Activated naive CD4-positive, alpha-beta T cell treated with anti-CD3 and anti-CD28 coated beads, Interleukin-2, amount 50 U/mL, for 24 hours (primary cell): Measurements from ENCODE around the gene GRM8.

Experiments
- H3K27ac Mint-ChIP-seq: one replicate; pipeline ENCODE4 v1.8.0; 2021; ENCODE audit warnings: mild to moderate bottlenecking, mixed read lengths
- H3K27me3 Mint-ChIP-seq: one replicate; pipeline ENCODE4 v1.8.0; 2021; ENCODE audit warnings: mixed read lengths
- H3K36me3 Mint-ChIP-seq: one replicate; pipeline ENCODE4 v1.8.0; 2021; ENCODE audit warnings: mixed read lengths
- H3K4me1 Mint-ChIP-seq: one replicate; pipeline ENCODE4 v1.8.0; 2021; ENCODE audit warnings: mixed read lengths
- H3K4me3 Mint-ChIP-seq: one replicate; pipeline ENCODE4 v1.8.0; 2021; ENCODE audit warnings: mild to moderate bottlenecking, mixed read lengths
- H3K9me3 Mint-ChIP-seq: one replicate; pipeline ENCODE4 v1.8.0; 2021; ENCODE audit warnings: mixed read lengths

Gene GRM8

DNA sequence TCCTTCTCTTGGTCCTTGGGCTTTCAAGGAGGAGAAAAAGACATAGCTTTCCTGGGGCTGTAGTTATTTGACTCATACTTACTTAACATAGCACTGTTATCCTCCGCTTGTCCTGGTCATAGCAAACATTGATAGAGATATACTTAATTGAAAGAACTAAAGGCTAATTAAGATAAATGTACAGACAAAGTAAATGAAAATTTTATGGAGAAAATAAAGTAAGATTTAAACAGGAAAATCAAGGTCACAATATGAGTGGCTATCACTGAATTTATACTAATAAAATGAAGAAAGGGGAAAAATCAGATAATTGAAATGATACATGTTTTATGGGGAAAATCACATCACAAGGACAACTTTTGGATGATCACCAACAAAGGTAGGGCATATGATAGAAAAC is 849.7 kb downstream of the GRM8 start:
- Mint-ChIP-seq H3K4me3 (no peak overlapping the region), H3K4me1 (no peaks in the 10 kb centered on the region), H3K36me3 (no peaks in the 10 kb centered on the region), H3K27ac (no peak overlapping the region), H3K9me3 (no peaks in the 10 kb centered on the region), H3K27me3 (no peaks in the 10 kb centered on the region)

DNA sequence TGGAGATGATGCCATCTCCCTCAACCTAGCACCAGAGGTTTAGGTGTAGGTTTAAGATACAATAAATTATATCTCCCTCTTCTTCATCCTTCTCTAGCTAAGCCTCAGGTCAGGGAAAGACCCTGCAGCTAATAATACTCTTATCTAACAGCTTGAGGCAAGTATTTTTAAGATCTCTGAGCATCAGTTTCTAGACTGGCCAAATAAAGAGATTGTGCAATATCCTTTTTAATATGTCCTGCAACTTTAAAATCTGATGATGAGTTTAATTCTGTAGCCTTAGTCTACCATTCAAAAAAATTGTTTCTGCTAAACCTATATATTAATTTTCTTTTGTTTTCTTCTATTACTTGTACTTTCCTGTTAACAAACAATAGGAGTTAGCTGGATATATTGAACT is 850.8 kb downstream of the GRM8 start:
- no peak overlapping the region for H3K4me3 Mint-ChIP-seq
- H3K36me3 Mint-ChIP-seq: no peaks in the 10 kb centered on the region
- no peaks in the 10 kb centered on the region for H3K9me3 Mint-ChIP-seq
- no peak overlapping the region for H3K27ac Mint-ChIP-seq
- H3K27me3 Mint-ChIP-seq: no peaks in the 10 kb centered on the region
- H3K4me1 Mint-ChIP-seq: no peaks in the 10 kb centered on the region

DNA sequence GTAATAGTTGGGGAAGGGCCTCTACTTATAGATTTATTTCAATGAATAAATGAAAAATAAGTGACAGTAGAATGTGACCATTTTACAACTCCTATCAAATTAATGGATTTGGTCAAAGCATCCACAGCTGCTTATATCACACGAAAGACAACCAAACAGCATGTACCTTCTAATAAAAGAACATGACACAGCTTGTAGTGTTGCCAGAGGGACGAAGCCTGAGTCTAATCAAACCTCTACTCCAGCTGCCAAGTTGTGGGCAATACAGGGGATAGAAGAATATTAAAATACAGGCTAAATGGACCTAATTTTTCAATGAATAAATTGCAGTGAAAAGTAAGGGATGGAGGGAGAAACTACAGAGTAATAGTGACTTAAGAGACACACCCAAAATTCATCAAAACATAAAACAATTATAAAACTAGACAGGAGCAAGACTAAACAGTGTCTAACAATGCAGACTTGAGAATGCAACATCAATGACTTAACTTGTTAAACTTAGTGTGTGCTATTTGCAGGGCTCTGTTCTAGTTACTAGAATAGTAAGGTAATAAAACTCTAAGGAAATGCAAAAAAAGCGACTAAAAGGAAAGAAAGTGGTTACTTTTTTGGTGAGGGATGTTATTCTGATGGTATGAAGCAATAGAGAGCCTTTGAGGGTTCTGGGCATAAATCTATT is 853.8 kb downstream of the GRM8 start:
- no peak overlapping the region for H3K27ac Mint-ChIP-seq
- no peaks in the 10 kb centered on the region for H3K36me3 Mint-ChIP-seq
- no peaks in the 10 kb centered on the region for H3K9me3 Mint-ChIP-seq
- no peaks in the 10 kb centered on the region for H3K4me1 Mint-ChIP-seq
- H3K4me3 Mint-ChIP-seq: no peak overlapping the region
- H3K27me3 Mint-ChIP-seq: no peaks in the 10 kb centered on the region

DNA sequence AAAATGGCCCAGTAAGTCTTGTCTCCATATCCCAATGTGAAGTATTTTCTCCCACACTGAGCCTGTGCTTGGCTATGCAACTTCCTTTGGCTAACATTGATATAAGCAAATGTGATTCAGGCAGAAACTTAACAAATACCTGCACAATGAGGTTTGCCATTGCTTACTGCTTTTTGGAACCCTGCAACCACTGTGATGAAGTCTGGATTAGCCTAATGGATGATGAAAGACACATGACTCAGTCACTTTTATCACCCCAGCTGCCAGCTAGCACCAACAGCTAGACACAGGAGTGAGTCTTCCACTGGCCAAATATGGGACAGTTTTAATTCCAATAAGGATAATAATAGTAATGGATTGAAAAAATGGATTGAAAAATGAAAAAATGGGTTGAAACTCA is 854.5 kb downstream of the GRM8 start:
- H3K4me3 Mint-ChIP-seq: no peak overlapping the region
- H3K9me3 Mint-ChIP-seq: peaks cover 4% of the 10 kb centered on the region
- H3K27ac Mint-ChIP-seq: no peak overlapping the region
- no peaks in the 10 kb centered on the region for H3K27me3 Mint-ChIP-seq
- no peaks in the 10 kb centered on the region for H3K4me1 Mint-ChIP-seq
- no peaks in the 10 kb centered on the region for H3K36me3 Mint-ChIP-seq

DNA sequence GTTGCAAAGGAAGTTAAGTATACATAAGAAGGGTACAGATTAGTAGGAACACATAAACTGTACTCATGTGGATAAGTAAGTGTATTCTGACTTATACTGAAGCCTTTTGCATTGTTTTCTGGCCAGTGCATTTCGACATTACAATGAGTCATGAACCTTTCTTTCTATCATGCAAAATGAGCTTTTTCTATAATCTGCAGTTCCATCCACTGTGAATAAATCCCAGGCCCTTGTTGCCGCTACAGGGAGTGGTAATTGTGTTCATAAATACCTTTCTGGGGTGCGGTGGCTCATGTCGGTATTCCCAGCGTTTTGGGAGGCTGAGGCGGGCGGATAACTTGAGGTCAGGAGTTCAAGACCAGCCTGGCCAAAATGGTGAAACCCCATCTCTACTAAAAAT is 858.3 kb downstream of the GRM8 start:
- H3K27me3 Mint-ChIP-seq: no peaks in the 10 kb centered on the region
- no peak overlapping the region for H3K4me3 Mint-ChIP-seq
- peaks cover 24% of the 10 kb centered on the region for H3K9me3 Mint-ChIP-seq

More for the DNA sequence above, 858.3 kb downstream of the GRM8 start:
- Mint-ChIP-seq H3K4me1 (no peaks in the 10 kb centered on the region), H3K36me3 (no peaks in the 10 kb centered on the region), H3K27ac (no peak overlapping the region)
